Stimulated activated CD8-positive, alpha-beta memory T cell treated with anti-CD3 and anti-CD28 coated beads, Interleukin-4, amount 100 ng/mL, for 4 hours (primary cell): ENCODE data around the gene DACT3.

Source experiments
- DNase-seq, 2 donors: peaks; one replicate each; pipeline ENCODE4 v3.0.0-alpha.2; 2020; ENCODE audit warnings: low read depth in 2 of 2, low spot score in 1 of 2

The DACT3 gene

GRCh38 chr19:46600384-46601317 lies 60.3 kb downstream of the DACT3 start:
- DNase-seq, result peak; percentile 91 to 97

- no peak for DNase-seq
Measured at GRCh38 chr19:46599716-46600373, 61.1 kb downstream of the DACT3 start.

- no peak for DNase-seq
Measured at GRCh38 chr19:46598372-46598917, 62.5 kb downstream of the DACT3 start.
